ENCODE measurements around the gene ALKBH5.

- TF ChIP-seq CTCF (IDR thresholded peaks at IDR 0.05; ENCODE audit: low read length) (no peak), EZH2 (IDR thresholded peaks at IDR 0.05; ENCODE audit: borderline replicate concordance, low read length) (no peak)
Measured at GRCh38 chr17:18247613-18248001, 64.0 kb downstream of the ALKBH5 start.

Measured in OCI-LY1 (cell line).